Stomach (tissue), 9 donors: ENCODE results near the gene CLIP4. TPM values are rescaled to one million over a fixed set of nuclear protein-coding genes. Genes with fewer than 3 reads are reported as not detected.

Experiments
- DNase-seq, 2 donors: peaks; one replicate each; pipeline versions ENCODE4 v3.0.0 to v3.0.0-alpha.2; 2013 to 2019
- H3K27ac ChIP-seq, 5 donors: fragments of 200-600 bp in 4 of 5; sonication (generic) in 4 of 5; one replicate each; pipeline ENCODE4 v1.5.1; 2013 to 2019; ENCODE audit warnings: mild to moderate bottlenecking in 1 of 5, moderate library complexity in 1 of 5
- H3K27me3 ChIP-seq, 3 donors: fragments of 200-600 bp; sonication (generic); one replicate each; pipeline ENCODE4 v1.5.1; 2017 to 2019; ENCODE audit warnings: mixed run types in 1 of 3
- H3K36me3 ChIP-seq, 4 donors: fragments of 200-600 bp; sonication (generic); 1 replicate in 3 of 4; 2 replicates in 1 of 4; pipeline ENCODE4 v1.5.1; 2016 to 2019
- H3K4me1 ChIP-seq, 4 donors: fragments of 200-600 bp; sonication (generic); one replicate each; pipeline ENCODE4 v1.5.1; 2016 to 2019
- H3K4me3 ChIP-seq, 4 donors: fragments of 200-600 bp; sonication (generic) in 3 of 4; one replicate each; pipeline ENCODE4 v1.5.1; 2016 to 2019; ENCODE audit warnings: mild to moderate bottlenecking in 1 of 4
- H3K9me3 ChIP-seq, 4 donors: fragments of 200-600 bp; sonication (generic); one replicate each; pipeline ENCODE4 v1.5.1; 2016 to 2019
- EP300 ChIP-seq: sonication (generic); formaldehyde crosslinking; IDR thresholded peaks from one replicate; pipeline ENCODE4 v1.6.1; 2017; ENCODE audit warnings: antibody characterized with exemption
- POLR2A ChIP-seq, 4 donors: fragments of 450-650 bp; IDR thresholded peaks; one replicate each; pipeline ENCODE4 v1.6.1; 2016; ENCODE audit warnings: antibody characterized with exemption in 4 of 4, control low read depth in 2 of 4, mild to moderate bottlenecking in 1 of 4, moderate library complexity in 1 of 4
- POLR2AphosphoS5 ChIP-seq, 3 donors: sonication (generic); formaldehyde crosslinking; IDR thresholded peaks; one replicate each; pipeline ENCODE4 v1.6.1; 2016; ENCODE audit warnings: antibody characterized with exemption in 3 of 3
- WGBS, 5 donors: extraction: QIAGEN DNeasy Blood & Tissue Kit in 3 of 5; methylation state at CpG; one replicate each; pipeline versions ENCODE4 v1.1.5 to v1.1.7; 2013 to 2018; 5-methylcytosine and 5-hydroxymethylcytosine counted together
- intact Hi-C: fragments of 100-400 bp; cut with DNase I; formaldehyde crosslinking; loops from one replicate; pipeline ENCODE4 v1.15.1; 2023; ENCODE audit warnings: low total_unique reads
- polyA plus RNA-seq, 3 donors: library from polyadenylated mRNA; stranded (reverse); fragments of 200-250 nt; gene quantifications; one replicate each; pipeline ENCODE4 v1.2.3, GENCODE V29; 2013
- total RNA-seq, 5 donors: library from RNA; depleted of rRNA; stranded (reverse); fragments of >200 nt; gene quantifications; one replicate each; pipeline versions ENCODE4 v1.1.0 to v1.2.3, GENCODE V29; 2014 to 2016
- TF ChIP-seq, protein P1 (sequence below), 7 experiments: fragments of 450-650 bp in 4 of 7; fragments of 200-600 bp in 3 of 7; sonication (generic) in 3 of 7; IDR thresholded peaks; one replicate each; pipeline ENCODE4 v1.5.1; 2016 to 2019; ENCODE audit warnings: antibody characterized with exemption in 7 of 7, control low read depth in 2 of 7, mild to moderate bottlenecking in 1 of 7
- donor health status: healthy with polysubstance abuse.
- donor health status: Bipolar disorder and iron deficiency.
- donor health status: healthy.

CLIP4 gene
- total and polyA plus RNA-seq, 8 donors = 6.8 to 69.6 (median 15.1) TPM

DNA sequence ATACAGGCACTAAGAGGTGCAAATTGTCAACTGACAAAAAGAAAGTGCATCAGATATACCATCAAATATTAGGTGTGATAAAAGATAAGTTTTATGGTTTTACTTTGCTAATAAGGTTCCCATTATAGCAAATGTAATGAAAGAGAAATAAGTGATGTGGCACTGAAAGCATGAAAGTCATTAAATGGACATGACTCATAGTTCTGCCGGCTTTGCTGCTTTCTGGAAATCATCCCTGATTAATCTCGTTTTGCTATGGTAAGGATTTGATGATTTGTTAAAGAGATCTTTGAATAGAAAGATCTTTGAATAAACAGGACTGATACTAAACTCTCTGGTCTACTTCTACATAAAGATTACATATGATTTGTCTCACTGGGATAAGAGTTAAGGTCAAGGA, 72.7 kb downstream of the CLIP4 start:
- TF ChIP-seq POLR2AphosphoS5 (IDR thresholded peaks at IDR 0.05) = no peak
- TF ChIP-seq, protein P1, sequence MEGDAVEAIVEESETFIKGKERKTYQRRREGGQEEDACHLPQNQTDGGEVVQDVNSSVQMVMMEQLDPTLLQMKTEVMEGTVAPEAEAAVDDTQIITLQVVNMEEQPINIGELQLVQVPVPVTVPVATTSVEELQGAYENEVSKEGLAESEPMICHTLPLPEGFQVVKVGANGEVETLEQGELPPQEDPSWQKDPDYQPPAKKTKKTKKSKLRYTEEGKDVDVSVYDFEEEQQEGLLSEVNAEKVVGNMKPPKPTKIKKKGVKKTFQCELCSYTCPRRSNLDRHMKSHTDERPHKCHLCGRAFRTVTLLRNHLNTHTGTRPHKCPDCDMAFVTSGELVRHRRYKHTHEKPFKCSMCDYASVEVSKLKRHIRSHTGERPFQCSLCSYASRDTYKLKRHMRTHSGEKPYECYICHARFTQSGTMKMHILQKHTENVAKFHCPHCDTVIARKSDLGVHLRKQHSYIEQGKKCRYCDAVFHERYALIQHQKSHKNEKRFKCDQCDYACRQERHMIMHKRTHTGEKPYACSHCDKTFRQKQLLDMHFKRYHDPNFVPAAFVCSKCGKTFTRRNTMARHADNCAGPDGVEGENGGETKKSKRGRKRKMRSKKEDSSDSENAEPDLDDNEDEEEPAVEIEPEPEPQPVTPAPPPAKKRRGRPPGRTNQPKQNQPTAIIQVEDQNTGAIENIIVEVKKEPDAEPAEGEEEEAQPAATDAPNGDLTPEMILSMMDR (IDR thresholded peaks at IDR 0.05) = no peak
- no peak for TF ChIP-seq POLR2A (IDR thresholded peaks at IDR 0.05)
- intact Hi-C loops = no loop called here
- Histone ChIP-seq H3K27me3 (no peaks in the 10 kb centered on the region), H3K9me3 (no peaks in the 10 kb centered on the region), H3K36me3 (peaks cover 0 to 13% (median 0%) of the 10 kb centered on the region in 4 donors), H3K27ac (no peak overlapping the region), H3K4me3 (no peak overlapping the region), H3K4me1 (no peaks in the 10 kb centered on the region)
- no peak for DNase-seq
- 49 to 72% (median 65%) methylated on average over 2 of the region's 2 CpGs for WGBS, 5 donors

DNA sequence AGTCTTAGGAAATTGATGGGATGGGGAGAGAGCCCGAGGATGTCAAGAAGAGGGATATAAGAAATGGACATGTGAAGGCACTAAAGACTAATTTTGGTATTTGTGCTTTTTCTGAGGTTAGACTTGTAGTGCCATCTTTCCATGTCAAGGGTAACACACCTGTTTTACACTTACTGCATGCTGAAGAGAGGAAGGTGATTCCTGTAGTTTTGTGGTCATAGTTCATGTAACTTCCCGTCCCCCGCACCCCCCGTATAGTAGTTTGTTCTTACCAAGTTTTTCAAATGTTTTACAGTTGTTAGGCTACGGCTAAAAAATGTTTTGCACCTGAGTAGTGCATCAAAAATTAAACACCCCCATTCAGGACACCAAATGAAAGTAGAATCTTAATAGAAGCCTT, 73.8 kb downstream of the CLIP4 start:
- Histone ChIP-seq H3K9me3 (no peaks in the 10 kb centered on the region), H3K27ac (no peak overlapping the region), H3K36me3 (peaks cover 0 to 13% (median 0%) of the 10 kb centered on the region in 4 donors), H3K4me3 (no peak overlapping the region), H3K27me3 (no peaks in the 10 kb centered on the region), H3K4me1 (no peaks in the 10 kb centered on the region)
- peak in 1 of 2 donors; percentile 13 for DNase-seq
- TF ChIP-seq POLR2AphosphoS5 (IDR thresholded peaks at IDR 0.05) = no peak
- TF ChIP-seq, protein P1 (IDR thresholded peaks at IDR 0.05) = no peak
- 64 to 94% (median 92%) methylated on average over 5 of the region's 5 CpGs for WGBS, 5 donors
- intact Hi-C loops = no loop called here

DNA sequence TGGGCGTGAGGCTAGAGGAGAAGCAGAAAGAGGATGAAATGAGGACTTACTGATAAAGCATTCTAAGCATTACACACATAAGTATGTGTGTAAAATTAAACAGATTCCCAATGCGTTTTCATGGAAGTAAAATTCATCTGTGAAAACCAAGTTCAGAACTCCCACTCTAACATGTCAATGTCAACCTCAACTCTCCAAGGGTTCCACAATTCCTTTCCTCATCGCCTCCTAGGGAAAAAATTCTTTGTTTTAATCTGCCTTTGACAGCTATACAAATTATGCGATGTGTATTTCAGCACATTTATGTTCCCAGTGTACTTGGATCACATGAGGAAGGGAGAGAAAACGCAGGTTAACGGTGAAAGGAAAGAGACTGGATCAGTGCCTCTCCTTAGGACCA, 76.6 kb downstream of the CLIP4 start:
- 88 to 94% (median 90%) methylated on average over 6 of the region's 6 CpGs for WGBS, 5 donors
- no peak for DNase-seq
- Histone ChIP-seq H3K4me1 (peaks cover 0 to 4% (median 2%) of the 10 kb centered on the region in 4 donors), H3K4me3 (no peak overlapping the region), H3K9me3 (no peaks in the 10 kb centered on the region), H3K27me3 (no peaks in the 10 kb centered on the region), H3K36me3 (peaks cover 0 to 4% (median 0%) of the 10 kb centered on the region in 4 donors), H3K27ac (no peak overlapping the region)
- TF ChIP-seq POLR2A (IDR thresholded peaks at IDR 0.05) = no peak
- intact Hi-C loops = loop anchor here (5.0 to 10.0 kb wide), 2 partner anchors 235 to 367 kb away; no protein-coding TSS in a partner anchor

- Histone ChIP-seq H3K4me1 (peaks cover 0 to 11% (median 5%) of the 10 kb centered on the region in 4 donors), H3K4me3 (no peak overlapping the region), H3K27ac (no peak overlapping the region), H3K36me3 (peaks cover 0 to under 1% (median 0%) of the 10 kb centered on the region in 4 donors), H3K9me3 (no peaks in the 10 kb centered on the region), H3K27me3 (no peaks in the 10 kb centered on the region)
- DNase-seq = no peak
- intact Hi-C loops = loop anchor here (5.0 to 10.0 kb wide), 2 partner anchors 235 to 368 kb away; no protein-coding TSS in a partner anchor
- TF ChIP-seq POLR2AphosphoS5 (IDR thresholded peaks at IDR 0.05) (no peak), POLR2A (IDR thresholded peaks at IDR 0.05) (no peak), EP300 (no peak)
- TF ChIP-seq, protein P1 (IDR thresholded peaks at IDR 0.05) = no peak
- 57 to 88% (median 81%) methylated on average over 3 of the region's 3 CpGs for WGBS, 5 donors
Measured at GRCh38 chr2:29192526-29192925, 77.3 kb downstream of the CLIP4 start.

GRCh38 chr2:29193111-29193510, 77.9 kb downstream of the CLIP4 start:
- H3K9me3 ChIP-seq = no peaks in the 10 kb centered on the region
- H3K4me3 ChIP-seq = no peak overlapping the region
- no peaks in the 10 kb centered on the region for H3K27me3 ChIP-seq
- H3K27ac ChIP-seq = no peak overlapping the region
- peaks cover 0 to 13% (median 5%) of the 10 kb centered on the region in 4 donors for H3K4me1 ChIP-seq
- intact Hi-C loops = loop anchor here (5.0 to 10.0 kb wide), 2 partner anchors 236 to 368 kb away; no protein-coding TSS in a partner anchor
- no peaks in the 10 kb centered on the region for H3K36me3 ChIP-seq
- DNase-seq = no peak
- TF ChIP-seq POLR2AphosphoS5 (IDR thresholded peaks at IDR 0.05) (no peak), POLR2A (IDR thresholded peaks at IDR 0.05) (no peak), EP300 (no peak)
- TF ChIP-seq, protein P1 (IDR thresholded peaks at IDR 0.05) = no peak
- WGBS, 5 donors = 86 to 93% (median 89%) methylated on average over 12 of the region's 12 CpGs
